Measurements from ENCODE around the gene CNP.

CNP gene

DNA sequence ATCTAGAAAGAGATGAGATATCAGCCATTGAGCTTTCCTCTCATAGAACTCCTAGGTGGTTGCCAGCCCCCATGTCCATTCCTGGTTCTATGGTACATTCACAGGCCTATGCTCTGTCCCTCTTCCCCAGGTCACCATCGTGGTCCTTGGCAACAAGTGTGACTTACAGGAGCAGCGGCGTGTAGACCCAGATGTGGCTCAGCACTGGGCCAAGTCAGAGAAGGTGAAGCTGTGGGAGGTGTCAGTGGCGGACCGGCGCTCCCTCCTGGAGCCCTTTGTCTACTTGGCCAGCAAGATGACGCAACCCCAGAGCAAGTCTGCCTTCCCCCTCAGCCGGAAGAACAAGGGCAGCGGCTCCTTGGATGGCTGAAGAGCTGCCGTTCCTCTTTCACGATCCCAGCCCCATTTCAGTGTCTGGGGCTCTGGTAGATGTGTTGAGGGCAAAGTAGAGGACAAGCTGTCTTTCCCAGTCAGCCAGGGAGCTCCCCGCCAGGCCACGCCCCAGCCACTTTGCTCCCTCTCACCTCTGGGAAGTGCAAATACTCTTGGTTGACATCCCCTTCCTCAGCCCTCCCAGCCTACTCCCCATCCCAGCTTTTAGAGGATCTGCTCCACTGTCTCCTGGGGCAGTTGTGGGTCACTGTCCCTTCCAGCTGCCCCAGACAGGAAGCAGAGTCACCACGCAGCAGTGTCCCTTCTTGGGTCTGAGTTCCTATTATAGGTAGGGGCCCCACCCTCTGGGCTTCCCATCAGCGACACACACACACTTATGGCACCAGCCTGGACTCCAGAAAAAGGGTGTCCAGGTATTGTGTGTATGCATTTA, 57.1 kb downstream of the CNP start:
- TF ChIP-seq, protein P1, sequence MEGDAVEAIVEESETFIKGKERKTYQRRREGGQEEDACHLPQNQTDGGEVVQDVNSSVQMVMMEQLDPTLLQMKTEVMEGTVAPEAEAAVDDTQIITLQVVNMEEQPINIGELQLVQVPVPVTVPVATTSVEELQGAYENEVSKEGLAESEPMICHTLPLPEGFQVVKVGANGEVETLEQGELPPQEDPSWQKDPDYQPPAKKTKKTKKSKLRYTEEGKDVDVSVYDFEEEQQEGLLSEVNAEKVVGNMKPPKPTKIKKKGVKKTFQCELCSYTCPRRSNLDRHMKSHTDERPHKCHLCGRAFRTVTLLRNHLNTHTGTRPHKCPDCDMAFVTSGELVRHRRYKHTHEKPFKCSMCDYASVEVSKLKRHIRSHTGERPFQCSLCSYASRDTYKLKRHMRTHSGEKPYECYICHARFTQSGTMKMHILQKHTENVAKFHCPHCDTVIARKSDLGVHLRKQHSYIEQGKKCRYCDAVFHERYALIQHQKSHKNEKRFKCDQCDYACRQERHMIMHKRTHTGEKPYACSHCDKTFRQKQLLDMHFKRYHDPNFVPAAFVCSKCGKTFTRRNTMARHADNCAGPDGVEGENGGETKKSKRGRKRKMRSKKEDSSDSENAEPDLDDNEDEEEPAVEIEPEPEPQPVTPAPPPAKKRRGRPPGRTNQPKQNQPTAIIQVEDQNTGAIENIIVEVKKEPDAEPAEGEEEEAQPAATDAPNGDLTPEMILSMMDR (IDR thresholded peaks at IDR 0.05; ENCODE audit: extremely low read depth, insufficient read depth, missing control alignments), result no peak
- in situ Hi-C loops (cut with MboI; ENCODE audit: low pct_unique_long_range_greater_than_20kb, low sequenced_read_pairs, unreplicated experiment), result loop anchor here (10.0 kb wide), 1 partner anchor 91 kb away; the partner anchor contains the start of gene DHX58
- no peak for DNase-seq (ENCODE audit: low spot score)

DNA sequence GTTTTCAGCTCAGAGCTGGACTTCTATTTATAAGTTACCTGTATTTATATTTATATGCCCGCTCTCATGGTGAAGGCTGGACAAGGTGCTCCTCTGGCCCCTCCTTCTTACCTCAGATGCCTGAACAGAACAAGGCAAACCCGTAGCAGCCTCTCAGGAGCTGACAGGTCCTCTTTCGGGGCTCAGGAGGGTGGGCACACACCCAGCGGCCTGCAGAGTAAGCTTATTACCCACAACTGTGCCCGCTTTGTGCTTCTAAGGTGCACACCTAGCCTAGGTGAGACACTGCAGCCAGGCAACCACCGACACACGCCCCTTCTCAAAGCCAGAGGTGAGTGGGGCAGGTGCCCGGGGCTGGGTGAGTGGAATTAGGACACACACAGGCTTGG, 58.6 kb downstream of the CNP start:
- TF ChIP-seq, protein P1 (IDR thresholded peaks at IDR 0.05; ENCODE audit: extremely low read depth, insufficient read depth, missing control alignments), result no peak
- DNase-seq (ENCODE audit: low spot score), result no peak
- in situ Hi-C loops (cut with MboI; ENCODE audit: low pct_unique_long_range_greater_than_20kb, low sequenced_read_pairs, unreplicated experiment), result loop anchor here (10.0 kb wide), 1 partner anchor 90 kb away; the partner anchor contains the start of gene DHX58

DNA sequence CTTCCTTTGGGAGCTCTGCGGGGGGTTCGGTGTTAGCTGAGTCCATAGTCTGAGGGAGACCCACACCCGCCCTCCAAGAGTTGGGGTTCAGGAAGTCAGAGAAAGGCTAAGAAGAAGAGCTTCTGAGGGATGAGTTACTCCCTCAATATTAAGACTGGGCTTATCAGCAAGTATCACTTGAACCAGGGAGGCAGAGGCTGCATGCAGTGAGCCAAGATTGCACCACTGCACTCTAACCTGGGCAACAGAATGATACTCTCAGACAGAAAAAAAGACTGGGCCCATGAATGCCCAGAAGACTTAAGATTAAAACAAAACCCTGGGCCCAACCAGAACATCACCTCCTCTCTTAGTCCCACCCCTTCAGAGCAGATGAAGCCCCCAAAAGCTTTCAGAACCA, 59.3 kb downstream of the CNP start:
- TF ChIP-seq, protein P1 (IDR thresholded peaks at IDR 0.05; ENCODE audit: extremely low read depth, insufficient read depth, missing control alignments), result no peak
- in situ Hi-C loops (cut with MboI; ENCODE audit: low pct_unique_long_range_greater_than_20kb, low sequenced_read_pairs, unreplicated experiment), result loop anchor here (10.0 kb wide), 1 partner anchor 89 kb away; the partner anchor contains the start of gene DHX58
- DNase-seq (ENCODE audit: low spot score), result no peak

DNA sequence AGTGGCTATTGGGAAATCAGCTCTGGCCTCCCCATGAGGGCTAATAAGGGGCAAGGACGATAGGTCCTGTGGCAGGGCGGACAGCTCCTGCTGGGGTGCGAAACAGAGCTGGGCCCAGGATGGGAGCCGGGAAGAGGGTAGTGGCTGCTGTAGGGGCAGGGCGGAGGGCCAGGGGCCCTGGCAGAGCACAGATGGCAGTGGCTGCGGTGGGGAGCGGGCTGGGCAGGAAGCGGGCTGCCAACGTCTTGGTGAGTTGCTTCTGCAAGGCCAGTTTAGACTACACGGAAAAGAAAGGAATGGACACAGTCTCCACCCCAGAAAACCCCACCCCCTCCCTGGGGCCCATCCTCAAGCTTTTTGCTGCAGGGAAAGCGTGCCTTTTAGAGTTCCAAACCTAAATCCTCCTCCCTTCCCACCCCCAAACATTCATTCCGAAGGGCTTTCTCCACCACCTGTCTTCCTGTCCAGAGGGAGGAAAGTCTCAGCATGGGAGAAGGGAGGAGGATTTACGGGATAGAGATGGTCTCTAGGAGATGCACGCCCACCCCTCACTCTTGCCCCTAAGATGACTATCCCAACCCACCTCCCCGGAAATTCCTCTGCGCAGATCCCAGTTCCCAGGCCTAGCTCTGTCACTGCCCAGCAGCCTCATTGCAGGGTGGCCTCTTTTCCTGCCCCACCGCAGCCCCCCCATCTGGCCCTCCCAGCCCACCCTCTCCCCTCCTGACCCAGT, 60.4 kb downstream of the CNP start:
- peak; percentile 26 for DNase-seq (ENCODE audit: low spot score)
- TF ChIP-seq, protein P1 (IDR thresholded peaks at IDR 0.05; ENCODE audit: extremely low read depth, insufficient read depth, missing control alignments), result no peak
- in situ Hi-C loops (cut with MboI; ENCODE audit: low pct_unique_long_range_greater_than_20kb, low sequenced_read_pairs, unreplicated experiment), result loop anchor here (10.0 kb wide), 1 partner anchor 88 kb away; the partner anchor contains the start of gene DHX58
